SW480 (cell line): ENCODE results near the gene MEGF10.
A peak's percentile ranks its signal among the peaks of the same experiment; 100 is the strongest.
"Not testable (repeated sequence)": the region's sequence is repeated elsewhere in the genome, so short reads cannot be mapped to it uniquely, and the experiment has no call there.

Experiments used
- DNase-seq: peaks from one replicate; pipeline ENCODE4 v3.0.0-alpha.2; 2016; ENCODE audit warnings: low spot score

Gene MEGF10

DNA sequence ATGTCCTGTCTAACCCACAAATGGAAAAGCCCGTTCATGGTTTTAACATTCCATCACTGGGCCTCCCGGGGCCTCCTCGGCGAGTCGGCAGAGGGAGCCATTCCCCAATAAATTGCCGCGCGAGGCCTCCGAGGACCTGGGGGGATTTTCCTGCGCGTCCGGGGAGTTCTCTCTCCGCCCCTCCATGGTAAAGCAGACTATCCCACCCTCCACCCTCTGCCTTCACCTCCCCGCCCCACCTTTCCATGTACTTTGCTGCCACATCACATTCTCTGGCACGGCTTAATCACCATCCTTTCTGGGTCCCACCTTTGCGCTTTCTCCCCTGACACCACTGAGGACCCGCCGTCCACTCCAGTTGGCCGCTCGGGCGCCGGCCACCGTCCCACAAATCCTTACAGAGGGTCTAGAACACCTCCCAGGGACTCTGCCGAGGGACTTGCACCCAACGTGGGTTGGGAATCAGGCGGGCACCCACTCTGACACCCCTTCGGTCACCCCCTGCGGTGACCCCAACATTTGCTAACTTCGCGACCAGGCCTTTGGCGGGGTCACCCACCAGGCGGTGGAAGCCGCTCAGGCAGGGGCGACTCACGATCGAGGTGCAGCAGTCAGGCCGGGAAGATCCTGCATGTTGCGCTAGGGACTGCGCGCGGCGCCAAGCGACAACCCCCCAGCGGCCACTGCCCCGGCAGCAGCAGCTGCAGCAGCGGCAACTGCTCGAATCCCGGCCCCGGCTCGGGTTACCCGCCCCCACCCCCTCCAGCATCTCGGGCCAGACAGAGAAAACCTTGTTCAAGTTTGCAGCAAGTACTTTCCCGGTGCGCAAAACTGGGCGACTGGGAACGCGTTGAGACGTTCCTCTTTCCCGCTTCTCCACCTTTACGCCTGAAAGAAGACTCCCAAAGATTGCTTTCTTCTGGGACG, at the start of gene MEGF10:
Gene MEGF10 (plus strand): TSS at position 778 of the 927 bp plus-strand sequence. CDS start 40,513 bp downstream, outside the sequence.
- peak; percentile 42 for DNase-seq

DNA sequence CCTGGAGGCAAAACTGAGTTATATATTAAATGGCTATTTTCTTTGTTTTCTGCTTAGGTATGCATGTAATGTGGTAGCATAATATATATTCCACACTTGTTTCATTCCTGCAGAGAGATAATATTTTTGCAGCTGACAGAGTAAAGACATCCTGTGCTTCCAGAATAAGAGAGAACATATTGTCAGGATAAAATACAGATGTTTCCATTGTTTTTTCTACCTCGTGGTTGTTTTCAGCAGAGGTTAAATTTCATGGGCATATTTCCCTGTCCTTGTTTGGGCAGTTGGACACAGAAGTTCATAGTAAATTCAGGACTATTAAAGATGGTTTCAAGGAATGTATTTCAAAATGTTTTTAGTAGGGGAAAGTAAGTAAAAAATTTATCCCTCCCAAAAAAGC, 47.6 kb upstream of the MEGF10 start:
- no peak for DNase-seq

DNA sequence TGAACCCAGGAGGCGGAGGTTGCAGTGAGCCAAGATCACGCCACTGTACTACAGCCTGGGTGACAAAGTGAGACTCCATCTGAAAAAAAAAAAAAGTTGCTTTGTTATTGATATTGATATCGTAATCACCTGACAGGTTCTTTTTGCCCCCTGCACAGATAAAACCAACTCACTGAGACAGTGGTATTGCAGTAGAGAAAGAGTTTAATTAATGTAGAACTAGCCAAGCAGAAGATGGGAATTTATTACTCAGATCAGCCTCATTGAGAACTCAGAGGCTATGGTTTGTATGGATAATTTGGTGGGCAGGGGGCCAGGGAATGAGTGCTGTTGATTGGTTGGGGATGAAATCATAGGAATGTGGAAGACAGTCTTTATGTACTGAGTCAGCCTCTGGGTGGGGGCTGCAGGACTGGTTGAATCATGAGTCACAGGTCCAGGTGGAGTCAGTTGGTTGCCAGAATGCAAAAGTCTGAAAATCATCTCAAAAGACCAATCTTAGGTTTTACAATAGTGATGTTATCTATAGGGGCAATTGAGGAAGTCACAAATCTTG, 35.8 kb upstream of the MEGF10 start:
- DNase-seq = peak; percentile 10

DNA sequence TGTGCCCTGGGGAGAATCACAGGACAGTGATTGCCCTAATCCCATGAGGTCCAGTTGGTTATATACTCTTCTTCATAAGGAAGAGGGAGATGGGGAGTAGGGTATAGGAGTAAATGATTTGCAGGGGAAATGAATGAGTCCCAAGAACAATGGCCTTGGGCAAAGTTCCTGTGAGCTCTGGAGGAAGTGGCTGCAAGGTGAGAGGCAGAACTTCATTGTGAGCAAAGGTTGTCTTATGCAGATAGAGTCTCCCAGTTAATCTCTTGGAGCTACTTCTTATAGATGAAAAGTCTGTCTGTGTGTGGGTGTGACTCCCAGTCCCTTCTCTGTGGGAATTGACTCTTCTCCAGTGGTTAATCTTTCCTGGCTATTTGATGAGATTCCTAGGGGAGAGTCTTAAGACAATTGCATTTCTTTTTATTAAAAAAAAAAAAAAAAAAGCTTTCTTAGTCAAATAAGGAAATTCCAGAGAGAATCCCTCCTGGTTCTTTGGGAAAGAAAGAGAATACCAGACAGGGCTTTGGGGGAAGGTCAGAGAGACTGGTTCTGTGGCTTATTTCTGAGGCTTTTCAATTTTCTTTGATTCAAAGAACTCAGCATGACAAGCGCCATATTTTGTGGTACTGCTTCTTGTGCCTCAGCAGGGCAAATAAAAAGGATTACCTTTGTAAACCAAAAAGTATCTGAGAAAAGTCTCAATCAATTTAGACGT, 33.6 kb upstream of the MEGF10 start:
- no peak for DNase-seq

DNA sequence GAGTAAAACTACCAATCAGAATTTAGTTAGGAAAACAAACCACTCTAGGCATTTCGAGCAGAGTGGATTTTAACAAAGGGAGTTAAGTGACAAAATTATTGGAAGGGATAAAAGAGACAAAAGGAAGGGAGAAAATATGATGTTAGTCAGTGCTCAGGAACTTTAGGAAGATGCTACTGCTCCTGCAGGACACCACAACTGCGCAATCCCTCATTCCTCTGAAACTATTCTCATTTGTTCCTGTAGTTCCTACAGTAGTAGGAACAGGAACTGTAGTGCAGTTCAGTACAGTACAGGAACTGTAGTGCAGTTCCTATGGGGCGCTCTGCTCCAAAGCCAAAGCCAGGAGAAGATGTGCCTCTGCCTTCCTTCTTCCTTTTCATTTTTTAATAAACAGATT, 29.9 kb upstream of the MEGF10 start:
- DNase-seq = no peak

DNA sequence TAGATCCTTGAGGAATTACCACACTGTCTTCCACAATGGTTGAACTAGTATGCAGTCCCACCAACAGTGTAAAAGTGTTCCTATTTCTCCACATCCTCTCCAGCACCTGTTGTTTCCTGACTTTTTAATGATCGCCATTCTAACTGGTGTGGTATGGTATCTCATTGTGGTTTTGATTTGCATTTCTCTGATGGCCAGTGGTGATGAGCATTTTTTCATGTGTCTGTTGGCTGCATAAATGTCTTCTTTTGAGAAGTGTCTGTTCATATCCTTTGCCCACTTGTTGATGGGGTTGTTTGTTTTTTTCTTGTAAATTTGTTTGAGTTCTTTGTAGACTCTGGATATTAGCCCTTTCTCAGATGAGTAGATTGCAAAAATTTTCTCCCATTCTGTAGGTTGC, 25.1 kb upstream of the MEGF10 start:
- not testable (repeated sequence) for DNase-seq

DNA sequence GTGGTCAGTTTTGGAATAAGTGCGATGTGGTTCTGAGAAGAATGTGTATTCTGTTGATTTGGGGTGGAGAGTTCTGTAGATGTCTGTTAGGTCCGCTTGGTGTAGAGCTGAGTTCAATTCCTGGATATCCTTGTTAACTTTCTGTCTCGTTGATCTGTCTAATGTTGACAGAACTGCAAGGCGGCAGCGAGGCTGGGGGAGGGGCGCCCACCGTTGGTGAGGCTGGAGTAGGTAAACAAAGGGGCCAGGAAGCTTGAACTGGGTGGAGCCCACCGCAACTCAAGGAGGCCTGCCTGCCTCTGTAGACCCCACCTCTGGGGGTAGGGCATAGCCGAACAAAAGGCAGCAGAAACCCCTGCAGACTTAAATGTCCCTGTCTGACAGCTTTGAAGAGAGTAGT, 22.3 kb upstream of the MEGF10 start:
- not testable (repeated sequence) for DNase-seq

DNA sequence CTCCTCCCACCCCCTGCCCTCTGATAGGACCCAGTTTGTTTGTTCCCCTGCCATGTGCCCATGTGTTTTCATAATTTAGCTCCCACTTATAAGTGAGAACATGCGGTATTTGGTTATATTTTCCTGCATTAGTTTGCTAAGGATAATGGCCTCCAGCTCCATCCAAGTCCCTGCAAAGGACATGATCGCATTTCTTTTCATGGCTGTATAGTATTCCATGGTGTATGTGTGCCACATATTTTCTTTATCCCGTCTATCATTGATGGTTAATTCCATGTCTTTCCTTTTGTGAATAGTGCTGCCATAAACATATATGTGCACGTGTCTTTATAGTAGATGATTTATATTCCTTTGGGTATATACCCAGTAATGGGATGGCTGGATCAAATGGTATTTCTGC, 19.9 kb upstream of the MEGF10 start:
- DNase-seq = not testable (repeated sequence)

DNA sequence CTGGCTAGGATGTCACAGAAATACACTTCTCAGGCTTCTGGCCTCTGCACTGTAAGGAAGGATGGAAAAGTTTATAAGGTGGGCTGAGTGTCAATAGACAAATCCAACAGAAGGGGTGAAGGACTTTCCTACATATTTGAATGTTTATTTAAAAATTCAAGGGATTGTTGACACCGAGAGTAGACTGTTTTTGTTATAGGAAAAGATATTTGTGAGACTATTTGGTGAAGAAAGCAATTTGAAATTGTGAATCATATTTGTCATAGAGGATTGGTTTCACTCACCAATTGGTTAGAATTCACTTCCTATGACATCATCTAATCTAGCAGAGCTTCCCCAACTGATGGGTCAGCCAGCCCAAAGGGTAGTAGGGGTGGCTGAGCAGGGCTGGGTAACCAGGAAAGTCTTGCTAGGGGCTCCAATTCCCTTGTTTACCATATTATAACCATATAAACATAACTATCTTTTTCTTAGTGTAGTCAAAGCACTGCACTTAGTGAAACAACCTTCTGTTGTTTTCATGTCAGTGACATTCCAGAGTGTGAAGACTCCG, 14.9 kb upstream of the MEGF10 start:
- no peak for DNase-seq

DNA sequence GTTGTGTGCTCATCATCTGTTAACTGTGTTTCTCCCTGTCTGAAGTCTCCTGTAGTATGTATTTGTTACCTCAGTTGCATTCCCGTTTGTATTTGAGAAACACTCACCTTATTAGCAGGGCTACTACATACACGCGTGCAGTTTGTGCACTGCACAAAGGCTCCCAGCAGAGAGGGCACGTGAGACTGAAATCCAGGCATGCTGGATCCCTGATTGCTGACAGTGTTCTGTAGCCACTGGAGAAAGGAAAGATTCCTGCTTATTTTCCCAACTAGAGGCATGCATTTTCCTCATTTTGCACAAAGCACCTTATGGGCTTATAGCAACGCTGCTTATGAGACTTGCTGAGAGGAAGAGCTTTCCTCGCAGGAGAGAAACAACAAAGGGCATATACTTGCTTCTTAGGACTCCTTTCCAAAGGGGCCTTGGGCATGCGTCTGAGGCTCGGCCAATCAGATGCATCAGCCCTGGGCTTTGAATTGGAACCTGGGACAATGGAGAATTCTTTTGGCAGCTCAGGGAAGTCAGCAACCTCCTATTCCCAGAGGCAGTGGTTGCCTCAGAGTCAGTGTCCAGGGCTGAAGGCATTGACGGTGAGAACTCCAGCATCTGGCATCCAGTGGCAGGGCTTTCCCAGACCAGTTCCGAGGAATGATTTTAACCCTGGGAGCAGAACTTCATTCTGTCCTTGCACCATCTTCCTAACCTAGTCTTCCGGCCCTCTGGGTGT, 9.9 kb upstream of the MEGF10 start:
- no peak for DNase-seq

DNA sequence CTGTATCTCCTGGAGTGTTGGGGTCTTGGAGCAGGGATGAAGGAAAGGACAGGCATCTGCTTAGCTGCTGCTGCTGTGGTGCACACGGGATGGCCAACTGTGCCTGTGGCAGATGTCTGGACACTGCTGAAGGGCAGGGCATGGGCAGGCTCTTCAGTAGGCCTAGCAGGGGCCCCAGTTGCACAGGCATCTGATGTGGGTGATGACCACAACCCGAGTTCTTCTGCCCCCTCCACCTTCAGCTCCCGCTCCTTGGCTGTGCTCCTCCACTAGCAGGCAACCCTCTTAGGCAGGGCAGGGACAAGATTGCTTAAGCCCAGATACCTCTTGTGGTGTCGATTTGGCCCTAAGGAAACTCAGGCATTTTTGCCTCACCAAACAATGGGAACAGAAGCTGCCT, 9.0 kb upstream of the MEGF10 start:
- DNase-seq = no peak

DNA sequence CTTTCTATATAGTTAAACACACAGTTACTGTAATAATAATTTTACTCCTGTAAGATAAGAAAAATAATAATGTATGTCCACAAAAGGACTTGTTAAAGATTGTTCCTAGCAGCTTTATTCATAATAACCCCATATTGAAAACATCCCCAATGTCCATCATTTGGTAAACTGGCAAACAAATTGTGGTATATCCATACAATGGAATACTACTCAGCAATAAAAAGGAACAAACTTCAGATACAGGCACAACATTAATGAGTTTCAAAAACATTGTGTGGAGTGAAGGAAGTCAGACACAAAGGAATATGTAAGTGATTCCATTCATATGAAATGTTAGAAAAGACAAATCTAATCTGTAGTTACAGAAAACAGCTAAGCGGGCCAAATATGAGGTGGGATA, 1.9 kb upstream of the MEGF10 start:
- DNase-seq = no peak

DNA sequence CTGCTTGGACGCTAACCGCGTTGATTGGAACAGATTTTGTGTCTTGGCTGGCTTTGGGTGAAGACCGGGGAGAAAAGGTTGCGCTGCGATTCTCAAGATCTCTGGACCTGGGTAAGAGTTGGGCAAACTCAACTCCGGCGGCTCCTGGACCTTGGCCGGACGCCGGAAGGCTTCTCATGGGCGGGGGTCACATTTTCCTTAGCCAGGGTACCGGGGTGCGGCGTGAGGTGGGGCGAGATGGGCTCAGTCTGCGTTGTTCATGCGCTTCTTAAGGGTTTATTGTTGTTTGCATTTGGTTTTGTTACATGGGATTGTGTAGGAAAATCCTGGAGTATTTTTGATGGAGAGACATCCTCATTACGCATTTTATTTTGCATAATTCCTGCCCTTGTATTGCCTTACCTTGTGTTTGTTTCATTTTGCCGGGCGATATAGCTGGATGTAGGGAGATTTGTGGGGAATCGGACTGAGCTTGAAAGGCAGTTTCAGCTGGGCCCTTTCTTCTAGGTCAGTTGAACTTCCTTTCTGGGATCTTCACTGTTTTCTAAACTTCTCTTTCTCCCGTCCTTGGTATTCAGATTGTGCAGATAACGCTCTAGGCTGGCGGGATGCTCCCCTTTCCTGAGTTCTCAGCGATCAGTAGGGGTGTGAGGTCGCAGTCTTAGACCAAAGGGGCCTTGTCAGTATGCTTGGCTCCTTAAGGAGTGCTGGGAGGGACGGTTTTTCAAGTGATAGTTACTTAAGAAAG, 524 bp downstream of the MEGF10 start:
- no peak for DNase-seq

DNA sequence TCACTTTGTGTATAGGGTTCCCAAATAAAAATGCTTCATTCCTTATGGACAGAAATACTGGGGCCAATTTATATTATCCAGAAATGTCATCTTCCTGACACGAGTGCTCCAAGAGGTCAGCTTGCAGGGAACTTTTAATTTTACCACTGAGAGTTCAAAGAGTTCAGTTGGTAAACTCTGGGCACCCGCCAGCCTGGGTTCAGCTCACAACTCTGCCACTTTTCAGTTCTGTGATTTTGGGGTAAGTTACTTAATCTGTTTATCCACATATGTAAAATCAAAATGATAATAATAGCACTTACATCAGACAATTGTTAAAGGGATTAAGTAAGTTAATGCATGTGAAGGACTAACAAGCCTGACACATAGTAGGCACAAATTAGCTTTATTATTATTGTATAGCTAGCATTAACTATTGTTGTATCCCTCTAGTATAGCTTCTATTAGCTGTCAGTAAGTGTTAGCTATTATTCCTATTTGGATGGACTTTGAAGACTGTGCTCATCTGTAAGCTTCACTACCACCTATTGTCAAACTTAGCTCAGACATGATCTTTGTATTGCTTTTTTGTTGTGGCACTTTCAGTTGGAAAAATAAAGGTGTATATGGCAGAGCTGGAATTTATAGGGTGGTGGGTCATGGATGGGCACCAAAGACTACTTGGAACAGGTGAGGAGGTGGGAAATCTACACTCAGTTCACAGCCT, 1.6 kb downstream of the MEGF10 start:
- no peak for DNase-seq

DNA sequence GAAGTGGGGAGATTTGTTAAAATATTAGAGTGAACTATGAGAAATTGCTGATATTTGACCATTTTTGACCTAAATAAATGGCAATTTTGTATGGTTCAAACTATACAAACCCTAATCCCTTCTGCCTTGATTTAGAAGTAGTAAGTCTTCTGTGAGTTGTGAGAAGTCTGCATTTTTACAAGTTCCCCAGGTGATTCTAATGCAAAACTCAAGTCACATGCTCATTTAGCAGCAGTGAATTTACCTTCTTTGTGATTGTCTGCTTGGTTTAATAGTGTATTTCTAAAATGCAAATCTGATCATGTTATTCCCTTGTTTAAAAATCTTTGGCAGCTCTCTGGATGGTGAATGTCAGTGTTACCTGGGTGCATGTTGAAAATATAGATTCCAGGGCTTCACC, 2.8 kb downstream of the MEGF10 start:
- DNase-seq = no peak

DNA sequence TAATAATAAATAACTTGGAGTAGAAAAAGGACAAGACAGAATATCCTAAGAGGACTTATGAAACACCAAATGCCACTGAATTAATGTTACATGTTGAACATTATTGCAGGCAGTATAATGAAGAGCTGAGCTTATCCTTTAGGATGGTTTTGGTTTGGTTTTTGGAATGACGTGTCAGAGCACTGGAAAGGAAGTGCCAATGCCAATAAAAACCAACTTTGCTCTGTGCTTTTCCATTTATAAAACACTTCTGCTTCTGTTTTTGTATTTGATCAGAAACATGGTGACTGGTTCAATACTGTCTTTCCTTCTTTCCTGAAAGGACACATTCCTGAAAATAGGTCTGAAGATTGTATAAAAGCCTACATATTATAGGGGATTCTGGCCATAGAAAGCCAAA, 4.2 kb downstream of the MEGF10 start:
- DNase-seq = no peak

DNA sequence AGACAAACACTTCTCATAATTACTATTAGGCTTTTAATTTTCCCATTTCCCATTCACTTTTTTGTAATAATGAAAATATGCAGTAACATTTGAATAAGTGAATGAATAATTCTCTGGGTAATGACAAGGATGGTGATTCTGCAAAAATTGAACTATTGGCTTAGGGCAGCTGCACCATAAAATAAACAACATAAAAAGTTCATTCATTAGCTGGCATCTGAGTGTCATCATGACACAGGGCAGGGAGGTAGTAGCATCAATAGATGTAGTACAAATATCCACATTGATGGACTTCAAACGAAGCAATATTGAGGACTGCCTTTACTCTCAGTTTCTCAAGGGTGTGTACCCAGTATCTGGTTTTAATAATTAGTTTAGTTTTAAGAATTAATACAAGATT, 4.9 kb downstream of the MEGF10 start:
- DNase-seq = no peak

DNA sequence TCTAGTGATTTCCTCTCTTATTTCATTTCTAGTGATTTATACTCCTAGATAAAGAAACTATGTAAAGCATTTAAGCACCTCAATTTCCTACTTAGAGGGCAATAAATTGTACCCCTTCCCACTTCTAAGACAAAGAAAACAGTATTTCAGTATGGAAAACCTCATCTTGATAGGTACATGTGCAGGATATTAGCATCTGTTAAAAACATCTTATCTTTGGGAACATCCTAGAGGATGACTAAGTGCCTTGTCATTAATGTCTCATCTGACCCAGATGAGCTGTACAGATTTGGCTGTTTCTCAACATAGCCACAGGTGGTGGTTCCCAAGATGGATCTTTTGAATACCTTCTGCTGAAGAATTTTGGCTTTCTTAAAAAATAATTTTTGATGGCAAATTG, 5.7 kb downstream of the MEGF10 start:
- DNase-seq = no peak

DNA sequence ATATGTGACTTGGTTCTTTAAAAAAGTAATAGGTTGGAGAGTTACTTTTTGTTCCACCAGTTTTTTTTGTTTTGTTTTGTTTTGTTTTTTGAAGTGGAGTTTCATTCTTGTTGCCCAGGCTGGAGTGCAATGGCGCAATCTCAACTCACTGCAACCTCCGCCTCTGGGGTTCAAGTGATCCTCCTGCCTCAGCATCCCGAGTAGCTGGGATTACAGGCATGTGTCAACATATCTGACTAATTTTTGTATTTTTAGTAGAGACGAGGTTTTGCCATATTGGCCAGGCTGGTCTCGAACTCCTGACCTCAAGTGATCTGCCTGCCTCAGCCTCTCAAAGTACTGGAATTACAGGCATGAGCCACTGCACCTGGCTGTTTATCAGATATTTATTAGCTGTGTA, 6.3 kb downstream of the MEGF10 start:
- DNase-seq = not testable (repeated sequence)

DNA sequence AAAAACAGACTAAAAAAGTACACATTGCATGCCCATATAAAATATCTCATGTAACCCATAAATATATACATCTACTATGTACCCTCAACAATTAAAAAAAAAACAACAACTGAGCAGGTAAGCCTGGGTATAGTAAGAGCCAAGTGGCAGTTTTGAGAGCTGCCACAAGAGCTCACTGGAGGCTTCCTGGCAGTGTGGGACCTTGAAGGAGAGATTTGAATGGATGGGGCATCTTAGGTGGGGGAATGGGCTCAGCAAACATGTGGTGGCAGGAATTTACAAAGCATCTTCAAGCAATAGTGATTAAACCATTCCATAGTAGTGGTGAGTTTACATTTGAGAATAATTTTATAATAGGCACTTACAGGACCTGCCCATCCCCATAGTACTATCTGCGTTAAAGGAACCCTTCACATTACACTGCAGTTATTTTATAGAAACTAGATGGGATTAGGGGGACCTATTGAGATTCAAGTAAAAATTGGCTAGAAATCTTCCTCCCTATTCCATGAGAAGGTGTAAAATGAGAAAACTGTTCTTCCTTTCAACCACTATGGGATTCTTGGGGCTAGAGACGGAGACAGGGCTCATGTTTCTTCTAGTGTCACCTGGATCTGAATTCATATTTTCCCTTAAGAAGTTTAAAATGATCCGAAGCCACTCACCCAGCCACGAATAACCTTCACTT, 6.9 kb downstream of the MEGF10 start:
- no peak for DNase-seq
